Stimulated activated CD4-positive, alpha-beta T cell treated with anti-CD3 and anti-CD28 coated beads, Interleukin-15, amount 100 ng/mL, for 48 hours (primary cell): ENCODE results near the gene OR10H5.
"Not testable (repeated sequence)": the region's sequence is repeated elsewhere in the genome, so short reads cannot be mapped to it uniquely, and the experiment has no call there.

ENCODE experiments used
- DNase-seq, 2 donors: peaks; one replicate each; pipeline ENCODE4 v3.0.0-alpha.2; 2020; ENCODE audit warnings: low read depth in 2 of 2

Gene OR10H5

GRCh38 chr19:15811476-15811875 lies 24.0 kb downstream of the OR10H5 start:
- DNase-seq = no peak

- no peak for DNase-seq
Observed at GRCh38 chr19:15812060-15812722, 24.7 kb downstream of the OR10H5 start.

- DNase-seq = no peak
Observed at GRCh38 chr19:15813916-15814315, 26.5 kb downstream of the OR10H5 start.

- no peak for DNase-seq
Observed at GRCh38 chr19:15815306-15815705, 27.8 kb downstream of the OR10H5 start, which contains the start of gene OR10H1. OR10H1 (minus strand) TSS chr19:15815664; CDS start chr19:15808037, 7,627 bp downstream.

- no peak for DNase-seq
Observed at GRCh38 chr19:15820646-15821045, 33.2 kb downstream of the OR10H5 start.

- no peak for DNase-seq
Observed at GRCh38 chr19:15825753-15826152, 38.3 kb downstream of the OR10H5 start.

- no peak for DNase-seq
Observed at GRCh38 chr19:15828121-15828610, 40.7 kb downstream of the OR10H5 start.

GRCh38 chr19:15828611-15829305 lies 41.3 kb downstream of the OR10H5 start:
- not testable (repeated sequence) for DNase-seq

GRCh38 chr19:15829306-15829698 lies 41.8 kb downstream of the OR10H5 start:
- DNase-seq = no peak

- no peak for DNase-seq
Observed at GRCh38 chr19:15829786-15830185, 42.3 kb downstream of the OR10H5 start.

- no peak for DNase-seq
Observed at GRCh38 chr19:15831626-15832025, 44.2 kb downstream of the OR10H5 start.

- not testable (repeated sequence) for DNase-seq
Observed at GRCh38 chr19:15834232-15834631, 46.8 kb downstream of the OR10H5 start.

GRCh38 chr19:15835565-15836329 lies 48.3 kb downstream of the OR10H5 start:
- peak; percentile 10 to 23 for DNase-seq

GRCh38 chr19:15836330-15837220 lies 49.1 kb downstream of the OR10H5 start:
- DNase-seq = peak; percentile 88 to 93

GRCh38 chr19:15837221-15837731 lies 49.8 kb downstream of the OR10H5 start:
- DNase-seq = no peak

- no peak for DNase-seq
Observed at GRCh38 chr19:15838351-15838750, 50.9 kb downstream of the OR10H5 start.

- DNase-seq = not testable (repeated sequence)
Observed at GRCh38 chr19:15839888-15840287, 52.4 kb downstream of the OR10H5 start.

- no peak for DNase-seq
Observed at GRCh38 chr19:15840833-15841232, 53.4 kb downstream of the OR10H5 start.

- no peak for DNase-seq
Observed at GRCh38 chr19:15841875-15842569, 54.6 kb downstream of the OR10H5 start.

GRCh38 chr19:15843203-15843893 lies 55.9 kb downstream of the OR10H5 start:
- DNase-seq = no peak
